Tibial artery (tissue), 4 donors: ENCODE data around the gene SLC7A14.

Experiments
- DNase-seq, 2 donors: peaks; one replicate each; pipeline ENCODE4 v3.0.0-alpha.2; 2019
- H3K27ac ChIP-seq, 2 donors: fragments of 200-600 bp; sonication (generic) in 1 of 2; 1 replicate in 1 of 2; 2 replicates in 1 of 2; pipeline ENCODE4 v1.5.1; 2018 to 2019; ENCODE audit warnings: mild to moderate bottlenecking in 1 of 2
- H3K27me3 ChIP-seq, 2 donors: fragments of 200-600 bp; sonication (generic) in 1 of 2; one replicate each; pipeline versions ENCODE4 v1.5.1 to v1.6.0; 2016 to 2019
- H3K36me3 ChIP-seq, 3 donors: fragments of 200-600 bp; sonication (generic) in 2 of 3; one replicate each; pipeline ENCODE4 v1.5.1; 2016 to 2019; ENCODE audit warnings: mild to moderate bottlenecking in 2 of 3
- H3K4me1 ChIP-seq, 4 donors: fragments of 200-600 bp; sonication (generic) in 2 of 4; 1 replicate in 3 of 4; 2 replicates in 1 of 4; pipeline ENCODE4 v1.5.1; 2016 to 2019
- H3K4me3 ChIP-seq, 2 donors: fragments of 200-600 bp; sonication (generic) in 1 of 2; 1 replicate in 1 of 2; 2 replicates in 1 of 2; pipeline ENCODE4 v1.5.1; 2018 to 2019; ENCODE audit warnings: mild to moderate bottlenecking in 2 of 2
- H3K9me3 ChIP-seq, 3 donors: fragments of 200-600 bp; sonication (generic) in 1 of 3; one replicate each; pipeline ENCODE4 v1.5.1; 2016 to 2019
- intact Hi-C: fragments of 100-400 bp; cut with DNase I; formaldehyde crosslinking; loops from one replicate; pipeline ENCODE4 v1.15.0; 2023; ENCODE audit warnings: low total_unique reads
- TF ChIP-seq, protein P1 (sequence below), 2 experiments: fragments of 200-600 bp in 1 of 2; fragments of 450-650 bp in 1 of 2; IDR thresholded peaks; one replicate each; pipeline ENCODE4 v1.5.1; 2017 to 2019; ENCODE audit warnings: antibody characterized with exemption in 2 of 2, mild to moderate bottlenecking in 1 of 2, moderate library complexity in 1 of 2

The SLC7A14 gene

DNA sequence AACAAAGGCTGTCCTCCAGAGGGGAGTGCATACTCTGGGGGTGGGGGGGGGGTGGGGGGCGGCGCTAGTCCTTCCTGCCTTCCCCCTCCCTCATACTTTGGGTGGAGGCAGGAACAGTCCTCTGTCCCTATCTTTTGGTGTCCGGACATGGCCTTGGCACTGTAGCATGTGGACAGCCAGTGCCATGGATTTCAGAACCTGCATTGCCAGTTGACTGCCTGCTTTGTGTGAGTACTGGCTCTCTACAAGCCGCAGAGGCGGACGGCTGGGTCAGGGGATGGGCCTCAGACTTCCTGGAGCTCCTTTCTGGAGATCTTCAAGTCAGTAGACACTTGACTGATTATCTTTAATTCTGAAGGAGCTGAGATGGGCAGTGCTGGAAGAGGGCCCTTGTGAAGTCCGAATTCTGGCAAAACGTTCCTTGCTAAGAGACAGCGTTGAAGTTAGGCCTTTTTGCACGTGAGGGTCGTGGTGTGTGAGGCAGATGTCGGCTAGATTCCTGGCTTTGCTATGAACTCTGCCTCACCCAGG is 164.7 kb downstream of the SLC7A14 start:
- peaks cover 3 to 24% (median 15%) of the 10 kb centered on the region in 4 donors for H3K4me1 ChIP-seq
- no peak for DNase-seq
- H3K27me3 ChIP-seq: peaks cover 0 to 8% of the 10 kb centered on the region in 2 donors
- TF ChIP-seq, protein P1, sequence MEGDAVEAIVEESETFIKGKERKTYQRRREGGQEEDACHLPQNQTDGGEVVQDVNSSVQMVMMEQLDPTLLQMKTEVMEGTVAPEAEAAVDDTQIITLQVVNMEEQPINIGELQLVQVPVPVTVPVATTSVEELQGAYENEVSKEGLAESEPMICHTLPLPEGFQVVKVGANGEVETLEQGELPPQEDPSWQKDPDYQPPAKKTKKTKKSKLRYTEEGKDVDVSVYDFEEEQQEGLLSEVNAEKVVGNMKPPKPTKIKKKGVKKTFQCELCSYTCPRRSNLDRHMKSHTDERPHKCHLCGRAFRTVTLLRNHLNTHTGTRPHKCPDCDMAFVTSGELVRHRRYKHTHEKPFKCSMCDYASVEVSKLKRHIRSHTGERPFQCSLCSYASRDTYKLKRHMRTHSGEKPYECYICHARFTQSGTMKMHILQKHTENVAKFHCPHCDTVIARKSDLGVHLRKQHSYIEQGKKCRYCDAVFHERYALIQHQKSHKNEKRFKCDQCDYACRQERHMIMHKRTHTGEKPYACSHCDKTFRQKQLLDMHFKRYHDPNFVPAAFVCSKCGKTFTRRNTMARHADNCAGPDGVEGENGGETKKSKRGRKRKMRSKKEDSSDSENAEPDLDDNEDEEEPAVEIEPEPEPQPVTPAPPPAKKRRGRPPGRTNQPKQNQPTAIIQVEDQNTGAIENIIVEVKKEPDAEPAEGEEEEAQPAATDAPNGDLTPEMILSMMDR (IDR thresholded peaks at IDR 0.05): no peak
- intact Hi-C loops: no loop called here
- H3K36me3 ChIP-seq: peaks cover 0 to 4% (median 0%) of the 10 kb centered on the region in 3 donors
- H3K27ac ChIP-seq: peak overlapping the region in 1 of 2 donors; percentile 0
- H3K9me3 ChIP-seq: no peaks in the 10 kb centered on the region
- H3K4me3 ChIP-seq: no peak overlapping the region

DNA sequence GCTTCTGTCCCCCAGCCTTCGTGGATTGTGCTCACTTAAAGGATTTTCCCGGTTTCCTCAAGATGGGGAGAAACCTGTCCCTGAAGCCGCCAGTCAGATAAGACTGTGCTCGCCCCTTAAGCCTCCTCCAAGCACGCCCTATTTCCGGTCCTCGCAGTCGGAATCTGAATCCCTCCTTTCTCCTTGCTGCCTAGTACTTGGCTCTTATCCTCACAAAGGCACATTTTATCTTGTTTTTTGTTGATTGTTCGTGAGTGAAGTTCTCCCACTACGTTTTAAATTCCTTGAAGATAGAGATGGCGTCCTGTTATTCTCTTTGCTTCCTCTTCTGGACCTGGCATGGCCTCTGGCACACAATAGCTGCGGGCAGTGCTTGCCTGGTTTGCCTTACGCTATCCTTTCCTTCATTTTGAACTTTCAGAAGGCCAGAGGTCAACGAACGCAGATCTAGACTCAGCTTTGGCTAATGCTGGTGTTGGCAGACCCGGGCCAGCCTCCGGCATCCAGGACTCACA is 165.5 kb downstream of the SLC7A14 start:
- H3K36me3 ChIP-seq: peaks cover 0 to 4% (median 0%) of the 10 kb centered on the region in 3 donors
- no peaks in the 10 kb centered on the region for H3K9me3 ChIP-seq
- TF ChIP-seq, protein P1 (IDR thresholded peaks at IDR 0.05): no peak
- no peak overlapping the region for H3K27ac ChIP-seq
- peaks cover 0 to 11% of the 10 kb centered on the region in 2 donors for H3K27me3 ChIP-seq
- no peak for DNase-seq
- intact Hi-C loops: no loop called here
- H3K4me1 ChIP-seq: peaks cover 3 to 24% (median 15%) of the 10 kb centered on the region in 4 donors
- peak overlapping the region; percentile 44 to 53 for H3K4me3 ChIP-seq

DNA sequence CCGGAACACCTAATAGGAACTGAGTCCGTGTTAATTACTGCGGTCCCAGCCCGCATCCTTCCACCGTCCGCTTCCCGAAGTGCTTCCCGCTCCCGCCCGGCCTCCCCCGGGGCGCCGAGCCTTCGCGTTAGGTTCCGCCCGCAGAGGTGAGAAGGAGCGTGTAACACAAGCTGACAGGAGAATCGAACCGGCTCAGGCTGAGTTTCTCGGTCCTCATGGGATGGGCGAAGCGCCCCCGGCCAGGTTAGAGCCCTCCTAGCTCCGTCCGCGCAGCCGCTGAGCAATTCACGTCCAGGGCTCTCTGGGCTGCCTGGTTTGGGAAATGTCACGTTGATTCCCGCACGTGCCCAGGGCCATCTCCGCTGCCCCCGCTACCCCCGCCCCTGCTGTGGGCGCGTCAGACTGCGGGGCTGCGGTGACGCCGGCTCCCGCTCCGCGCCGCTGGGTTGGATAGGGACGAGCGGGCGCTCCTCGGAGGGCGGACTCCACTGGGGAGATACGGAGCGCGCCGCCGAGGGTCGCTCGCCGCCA is 166.3 kb downstream of the SLC7A14 start:
- H3K36me3 ChIP-seq: peaks cover 0 to 4% (median 0%) of the 10 kb centered on the region in 3 donors
- H3K4me3 ChIP-seq: peak overlapping the region; percentile 44 to 53
- intact Hi-C loops: loop anchor here (5.0 kb wide), 1 partner anchor 393 kb away; no protein-coding TSS in a partner anchor
- no peak for DNase-seq
- peaks cover 0 to 14% of the 10 kb centered on the region in 2 donors for H3K27me3 ChIP-seq
- TF ChIP-seq, protein P1 (IDR thresholded peaks at IDR 0.05): no peak
- no peak overlapping the region for H3K27ac ChIP-seq
- H3K4me1 ChIP-seq: peaks cover 3 to 24% (median 15%) of the 10 kb centered on the region in 4 donors
- H3K9me3 ChIP-seq: no peaks in the 10 kb centered on the region

DNA sequence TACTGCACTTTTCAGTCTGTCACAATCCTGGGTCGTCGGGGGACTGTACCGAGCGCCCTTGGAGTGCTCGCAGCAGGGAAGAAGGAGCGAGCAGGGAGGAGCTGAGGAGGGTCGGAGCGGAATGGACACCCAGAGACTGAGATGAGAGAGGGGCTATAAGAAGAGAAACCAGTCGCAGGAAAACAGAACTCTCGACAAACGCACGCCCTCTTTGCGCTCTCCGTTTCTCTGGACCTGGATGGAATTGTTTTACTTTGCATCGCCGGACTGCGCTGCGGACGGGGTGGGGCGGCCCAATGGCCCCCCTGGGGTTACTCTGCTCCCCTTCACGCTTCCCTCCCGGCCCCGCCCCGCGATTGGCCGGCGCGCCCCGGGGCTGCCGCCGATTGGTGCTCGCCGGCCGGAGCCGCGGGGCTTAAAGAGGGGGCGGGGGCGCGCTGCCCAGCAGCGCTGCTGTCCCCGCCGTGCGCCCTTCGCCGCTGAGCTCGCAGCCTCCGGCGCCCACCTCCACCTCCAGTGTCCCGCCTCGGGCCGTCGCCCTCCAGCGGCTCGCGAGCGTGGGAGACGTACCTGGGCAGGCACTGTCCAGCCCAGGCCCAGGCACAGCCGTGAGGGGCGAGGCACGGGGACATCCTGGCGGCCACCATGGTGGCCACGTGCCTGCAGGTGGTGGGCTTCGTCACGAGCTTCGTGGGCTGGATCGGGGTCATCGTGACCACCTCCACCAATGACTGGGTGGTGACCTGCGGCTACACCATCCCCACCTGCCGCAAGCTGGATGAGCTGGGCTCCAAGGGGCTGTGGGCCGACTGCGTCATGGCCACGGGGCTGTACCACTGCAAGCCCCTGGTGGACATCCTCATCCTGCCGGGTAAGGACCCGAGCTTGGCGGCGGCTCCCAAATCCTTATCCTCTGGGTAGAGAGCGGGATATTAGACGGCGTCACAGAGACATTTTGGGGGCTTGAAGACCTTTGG is 167.2 kb downstream of the SLC7A14 start, which contains the start of gene CLDN11:
Gene CLDN11, plus strand, starts transcription at position 447 of the 977 bp plus-strand sequence. Its CDS starts 199 bp downstream, at position 646.
- intact Hi-C loops: loop anchor here (5.0 kb wide), 1 partner anchor 394 kb away; no protein-coding TSS in a partner anchor
- Histone ChIP-seq H3K27me3 (peaks cover 0 to 14% of the 10 kb centered on the region in 2 donors), H3K36me3 (peaks cover 0 to 4% (median 0%) of the 10 kb centered on the region in 3 donors), H3K27ac (no peak within 1 kb of the TSS), H3K9me3 (no peaks in the 10 kb centered on the region), H3K4me3 (peak within 1 kb of the TSS; percentile 44 to 53), H3K4me1 (peaks cover 3 to 24% (median 15%) of the 10 kb centered on the region in 4 donors)
- no peak for DNase-seq
- TF ChIP-seq, protein P1 (IDR thresholded peaks at IDR 0.05): no peak

DNA sequence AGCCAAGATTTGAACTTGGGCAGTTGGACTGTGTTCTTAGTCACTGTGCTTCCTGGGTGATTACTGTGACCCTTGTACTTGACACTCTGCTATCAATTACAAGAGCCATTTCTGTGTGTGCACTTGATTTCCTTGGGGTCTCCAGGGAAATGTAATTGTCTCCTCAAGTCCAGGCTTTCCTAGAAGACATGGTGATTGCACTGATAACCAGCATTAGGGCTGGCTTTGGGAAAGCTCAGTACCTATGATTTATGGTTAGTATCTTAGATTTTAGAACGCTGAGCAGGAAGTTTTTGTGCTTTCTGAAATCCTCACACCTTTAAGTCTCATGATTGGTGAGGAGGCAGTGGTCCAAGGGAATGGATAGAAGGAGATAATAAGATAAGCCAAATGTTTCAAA is 168.8 kb downstream of the SLC7A14 start:
- Histone ChIP-seq H3K27ac (no peak overlapping the region), H3K27me3 (peaks cover 0 to 14% of the 10 kb centered on the region in 2 donors), H3K4me1 (peaks cover 3 to 24% (median 15%) of the 10 kb centered on the region in 4 donors), H3K4me3 (no peak overlapping the region), H3K36me3 (no peaks in the 10 kb centered on the region), H3K9me3 (no peaks in the 10 kb centered on the region)
- intact Hi-C loops: loop anchor here (5.0 kb wide), 1 partner anchor 395 kb away; no protein-coding TSS in a partner anchor
- TF ChIP-seq, protein P1 (IDR thresholded peaks at IDR 0.05): no peak
- DNase-seq: no peak
